Right lobe of liver (tissue), 4 donors: ENCODE measurements around the gene TECPR1.

ENCODE experiments used
- POLR2A ChIP-seq: fragments of 450-650 bp; IDR thresholded peaks from one replicate; pipeline ENCODE4 v1.6.1; 2017; ENCODE audit warnings: antibody characterized with exemption, mild to moderate bottlenecking
- TF ChIP-seq, protein P1 (sequence below), 4 donors: fragments of 200-600 bp in 3 of 4; fragments of 450-650 bp in 1 of 4; IDR thresholded peaks; one replicate each; pipeline versions ENCODE4 v1.5.1 to v1.8.0; 2016 to 2022; ENCODE audit warnings: antibody characterized with exemption in 4 of 4, mild to moderate bottlenecking in 2 of 4
- donor health status: DM: no; HTN: no; CAD: no.
- donor health status: DM: no; HTN: no; CAD: no.
- donor health status: DM: no; HTN: yes; CAD: no.

- TF ChIP-seq POLR2A = no peak
- TF ChIP-seq, protein P1, sequence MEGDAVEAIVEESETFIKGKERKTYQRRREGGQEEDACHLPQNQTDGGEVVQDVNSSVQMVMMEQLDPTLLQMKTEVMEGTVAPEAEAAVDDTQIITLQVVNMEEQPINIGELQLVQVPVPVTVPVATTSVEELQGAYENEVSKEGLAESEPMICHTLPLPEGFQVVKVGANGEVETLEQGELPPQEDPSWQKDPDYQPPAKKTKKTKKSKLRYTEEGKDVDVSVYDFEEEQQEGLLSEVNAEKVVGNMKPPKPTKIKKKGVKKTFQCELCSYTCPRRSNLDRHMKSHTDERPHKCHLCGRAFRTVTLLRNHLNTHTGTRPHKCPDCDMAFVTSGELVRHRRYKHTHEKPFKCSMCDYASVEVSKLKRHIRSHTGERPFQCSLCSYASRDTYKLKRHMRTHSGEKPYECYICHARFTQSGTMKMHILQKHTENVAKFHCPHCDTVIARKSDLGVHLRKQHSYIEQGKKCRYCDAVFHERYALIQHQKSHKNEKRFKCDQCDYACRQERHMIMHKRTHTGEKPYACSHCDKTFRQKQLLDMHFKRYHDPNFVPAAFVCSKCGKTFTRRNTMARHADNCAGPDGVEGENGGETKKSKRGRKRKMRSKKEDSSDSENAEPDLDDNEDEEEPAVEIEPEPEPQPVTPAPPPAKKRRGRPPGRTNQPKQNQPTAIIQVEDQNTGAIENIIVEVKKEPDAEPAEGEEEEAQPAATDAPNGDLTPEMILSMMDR (IDR thresholded peaks at IDR 0.05) = no peak
Measured at GRCh38 chr7:98241674-98242241, 10.3 kb downstream of the TECPR1 start.
